Endothelial cell (in vitro differentiated cells): ENCODE data around the gene RGS7. TPM values are rescaled to one million over a fixed set of nuclear protein-coding genes. Genes with fewer than 3 reads are reported as not detected.

Experiments
- DNase-seq: peaks from one replicate; pipeline ENCODE4 v3.0.0; 2021; ENCODE audit warnings: low spot score
- H3K27ac Mint-ChIP-seq: one replicate; pipeline ENCODE4 v1.8.0; 2021; ENCODE audit warnings: mixed read lengths, inconsistent platforms; ENCODE audit not compliant: unreplicated experiment
- H3K27me3 Mint-ChIP-seq: one replicate; pipeline ENCODE4 v1.8.0; 2021; ENCODE audit warnings: mild to moderate bottlenecking, moderate library complexity, mixed read lengths, inconsistent platforms; ENCODE audit not compliant: unreplicated experiment
- H3K36me3 Mint-ChIP-seq: one replicate; pipeline ENCODE4 v1.8.0; 2021; ENCODE audit warnings: mild to moderate bottlenecking, low read depth, mixed read lengths, inconsistent platforms; ENCODE audit not compliant: unreplicated experiment
- H3K4me1 Mint-ChIP-seq: one replicate; pipeline ENCODE4 v1.8.0; 2021; ENCODE audit warnings: mild to moderate bottlenecking, mixed read lengths, inconsistent platforms; ENCODE audit not compliant: unreplicated experiment
- H3K4me3 Mint-ChIP-seq: one replicate; pipeline ENCODE4 v1.8.0; 2021; ENCODE audit warnings: mild to moderate bottlenecking, mixed read lengths, inconsistent platforms; ENCODE audit not compliant: unreplicated experiment
- H3K9me3 Mint-ChIP-seq: one replicate; pipeline ENCODE4 v1.8.0; 2021; ENCODE audit warnings: mixed read lengths, inconsistent platforms; ENCODE audit not compliant: unreplicated experiment
- total RNA-seq: library from RNA; stranded (reverse); fragmentation: NEBNext Ultra II Directional; extraction: Animal tissue kit (Norgen Biotek cat#: 25700); gene quantifications from one replicate; pipeline ENCODE4 v1.2.1, GENCODE V29; 2021; ENCODE audit not compliant: unreplicated experiment
- TF ChIP-seq, protein P1 (sequence below): fragments of 200-600 bp; sonication (generic); IDR thresholded peaks from one replicate; pipeline ENCODE4 v1.5.0; 2021; ENCODE audit warnings: antibody characterized with exemption; ENCODE audit not compliant: unreplicated experiment

The RGS7 gene
- total RNA-seq, 1 donor from 2014 or later, result 1.4 TPM

DNA sequence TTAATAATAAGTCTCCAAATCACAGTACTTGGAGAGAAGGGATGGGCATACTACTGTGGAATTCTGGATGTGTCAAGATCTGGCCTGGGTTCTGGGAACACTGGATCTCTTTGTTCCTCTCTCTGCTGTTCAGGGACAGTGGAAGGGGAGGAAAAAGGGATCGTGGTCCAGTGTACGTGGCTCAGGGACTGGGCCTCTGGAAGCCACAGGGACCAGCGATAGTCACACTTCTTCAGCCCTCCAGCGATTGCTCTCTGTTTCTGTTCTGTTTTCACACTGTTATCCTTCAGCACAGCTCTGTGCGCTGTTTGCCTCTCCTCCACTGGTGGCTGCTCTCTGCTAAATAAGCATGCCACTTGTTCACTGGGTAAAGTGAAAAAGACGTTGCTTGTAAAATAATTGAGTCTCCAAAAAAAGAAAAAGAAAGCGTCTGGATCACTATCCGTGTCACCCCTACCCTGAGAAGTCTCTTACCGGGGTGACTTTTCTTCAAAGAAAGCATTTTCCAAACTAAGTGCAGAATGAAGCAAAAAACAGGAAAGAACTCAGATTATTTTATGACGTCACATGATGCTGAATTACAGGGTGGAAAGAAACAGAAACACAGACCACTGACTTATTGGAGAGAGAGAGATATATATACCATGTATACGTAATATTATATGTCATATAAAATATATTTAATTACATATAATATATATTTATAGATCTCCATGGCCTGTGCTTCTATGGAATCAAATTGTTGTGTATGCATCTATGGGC, 279.4 kb downstream of the RGS7 start:
- H3K36me3 Mint-ChIP-seq, result no peaks in the 10 kb centered on the region
- H3K27ac Mint-ChIP-seq, result no peak overlapping the region
- no peaks in the 10 kb centered on the region for H3K9me3 Mint-ChIP-seq

DNA sequence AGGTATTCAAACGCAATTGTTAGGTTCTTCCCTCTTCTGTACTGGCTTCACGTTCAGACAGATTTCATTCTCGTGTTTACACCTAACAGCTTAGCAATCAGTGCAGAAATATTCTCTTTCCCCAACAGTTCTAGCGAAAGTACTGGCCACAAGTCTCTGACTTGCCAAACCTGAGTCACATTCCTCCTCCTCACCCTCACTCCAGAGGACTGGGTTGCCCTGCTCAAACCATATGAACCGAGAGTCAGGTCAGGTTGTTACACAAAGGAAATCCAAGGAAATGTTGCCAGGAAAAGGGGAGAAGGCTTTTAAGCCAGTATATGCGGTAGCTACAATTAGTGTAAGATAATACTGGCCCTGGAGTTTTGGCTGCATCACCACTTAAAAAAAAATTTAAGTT, 282.5 kb downstream of the RGS7 start:
- TF ChIP-seq, protein P1, sequence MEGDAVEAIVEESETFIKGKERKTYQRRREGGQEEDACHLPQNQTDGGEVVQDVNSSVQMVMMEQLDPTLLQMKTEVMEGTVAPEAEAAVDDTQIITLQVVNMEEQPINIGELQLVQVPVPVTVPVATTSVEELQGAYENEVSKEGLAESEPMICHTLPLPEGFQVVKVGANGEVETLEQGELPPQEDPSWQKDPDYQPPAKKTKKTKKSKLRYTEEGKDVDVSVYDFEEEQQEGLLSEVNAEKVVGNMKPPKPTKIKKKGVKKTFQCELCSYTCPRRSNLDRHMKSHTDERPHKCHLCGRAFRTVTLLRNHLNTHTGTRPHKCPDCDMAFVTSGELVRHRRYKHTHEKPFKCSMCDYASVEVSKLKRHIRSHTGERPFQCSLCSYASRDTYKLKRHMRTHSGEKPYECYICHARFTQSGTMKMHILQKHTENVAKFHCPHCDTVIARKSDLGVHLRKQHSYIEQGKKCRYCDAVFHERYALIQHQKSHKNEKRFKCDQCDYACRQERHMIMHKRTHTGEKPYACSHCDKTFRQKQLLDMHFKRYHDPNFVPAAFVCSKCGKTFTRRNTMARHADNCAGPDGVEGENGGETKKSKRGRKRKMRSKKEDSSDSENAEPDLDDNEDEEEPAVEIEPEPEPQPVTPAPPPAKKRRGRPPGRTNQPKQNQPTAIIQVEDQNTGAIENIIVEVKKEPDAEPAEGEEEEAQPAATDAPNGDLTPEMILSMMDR, result no peak
- Mint-ChIP-seq H3K9me3 (no peaks in the 10 kb centered on the region), H3K36me3 (no peaks in the 10 kb centered on the region), H3K4me3 (no peak overlapping the region), H3K27ac (no peak overlapping the region), H3K4me1 (no peaks in the 10 kb centered on the region), H3K27me3 (no peaks in the 10 kb centered on the region)
- DNase-seq, result no peak

More for the DNA sequence above, 279.4 kb downstream of the RGS7 start:
- Mint-ChIP-seq H3K4me1 (no peaks in the 10 kb centered on the region), H3K4me3 (no peak overlapping the region), H3K27me3 (no peaks in the 10 kb centered on the region)
- TF ChIP-seq, protein P1, result no peak
- no peak for DNase-seq

GRCh38 chr1:241068359-241068758, 288.6 kb downstream of the RGS7 start:
- TF ChIP-seq, protein P1, result no peak
- H3K27me3 Mint-ChIP-seq, result no peaks in the 10 kb centered on the region
- no peaks in the 10 kb centered on the region for H3K4me1 Mint-ChIP-seq
- H3K4me3 Mint-ChIP-seq, result no peak overlapping the region
- no peak overlapping the region for H3K27ac Mint-ChIP-seq
- H3K36me3 Mint-ChIP-seq, result no peaks in the 10 kb centered on the region
- H3K9me3 Mint-ChIP-seq, result no peaks in the 10 kb centered on the region
- no peak for DNase-seq

- Mint-ChIP-seq H3K36me3 (no peaks in the 10 kb centered on the region), H3K27me3 (no peaks in the 10 kb centered on the region), H3K4me3 (no peak overlapping the region), H3K9me3 (no peaks in the 10 kb centered on the region), H3K4me1 (no peaks in the 10 kb centered on the region), H3K27ac (no peak overlapping the region)
- TF ChIP-seq, protein P1, result no peak
- DNase-seq, result no peak
Observed at GRCh38 chr1:241063276-241063675, 293.7 kb downstream of the RGS7 start.

- Mint-ChIP-seq H3K4me1 (no peaks in the 10 kb centered on the region), H3K27ac (no peak overlapping the region), H3K9me3 (no peaks in the 10 kb centered on the region), H3K4me3 (no peak overlapping the region), H3K36me3 (no peaks in the 10 kb centered on the region), H3K27me3 (no peaks in the 10 kb centered on the region)
- no peak for DNase-seq
- TF ChIP-seq, protein P1, result no peak
Observed at GRCh38 chr1:241061062-241061461, 295.9 kb downstream of the RGS7 start.
